HEK293T (cell line): ENCODE measurements around the gene NPC1L1.

Experiments
- ARNT ChIP-seq: fragments of 450-650 bp; IDR thresholded peaks from 2 replicates; pipeline ENCODE4 v1.6.1; 2017; ENCODE audit warnings: mild to moderate bottlenecking
- FOXA1 ChIP-seq: fragments of 450-650 bp; IDR thresholded peaks from 2 replicates; pipeline ENCODE4 v1.6.1; 2016; ENCODE audit warnings: mild to moderate bottlenecking
- FOXK2 ChIP-seq: fragments of 450-650 bp; IDR thresholded peaks from 2 replicates; pipeline ENCODE4 v1.6.1; 2016; ENCODE audit warnings: mild to moderate bottlenecking
- FOXM1 ChIP-seq: fragments of 450-650 bp; IDR thresholded peaks from 2 replicates; pipeline ENCODE4 v1.6.1; 2017; ENCODE audit warnings: mild to moderate bottlenecking, borderline replicate concordance
- LEF1 ChIP-seq: fragments of 450-650 bp; IDR thresholded peaks from 2 replicates; pipeline ENCODE4 v1.6.1; 2017; ENCODE audit warnings: mild to moderate bottlenecking, borderline replicate concordance
- NFRKB ChIP-seq: fragments of 450-650 bp; IDR thresholded peaks from 2 replicates; pipeline ENCODE4 v1.6.1; 2016; ENCODE audit warnings: mild to moderate bottlenecking, moderate library complexity
- SP1 ChIP-seq: fragments of 450-650 bp; IDR thresholded peaks from 2 replicates; pipeline ENCODE4 v1.6.1; 2017
- ZNF384 ChIP-seq: fragments of 450-650 bp; IDR thresholded peaks from 2 replicates; pipeline ENCODE4 v1.6.1; 2016

- no peak for TF ChIP-seq SP1
- TF ChIP-seq ZNF384: no peak
- no peak for TF ChIP-seq LEF1
- no peak for TF ChIP-seq FOXK2
- TF ChIP-seq FOXM1: no peak
- no peak for TF ChIP-seq FOXA1
- TF ChIP-seq NFRKB: no peak
- no peak for TF ChIP-seq ARNT
Measured at GRCh38 chr7:44536090-44536489, 5.0 kb downstream of the NPC1L1 start.
